ENCODE data around the gene RAE1. TPM values are rescaled to one million over a fixed set of nuclear protein-coding genes. Genes with fewer than 3 reads are reported as not detected.
A peak's percentile ranks its signal among the peaks of the same experiment; 100 is the strongest.

Gene RAE1
- total RNA-seq, 2 donors from 2014 or later = 15.0 to 20.4 TPM

GRCh38 chr20:57391439-57392301, 40.6 kb downstream of the RAE1 start:
- ATAC-seq (ENCODE audit: insufficient number of reproducible peaks, low FRiP score, low read depth) = no peak
- Histone ChIP-seq H3K27ac (peak overlapping the region; percentile 68 to 71), H3K9me3 (no peaks in the 10 kb centered on the region), H3K27me3 (replicated peaks; ENCODE audit: insufficient read depth) (no peaks in the 10 kb centered on the region), H3K36me3 (no peaks in the 10 kb centered on the region), H3K4me3 (peak overlapping the region; percentile 84), H3K4me1 (ENCODE audit: control insufficient read depth in 1 of 2, low read depth in 2 of 2) (peaks cover 27 to 53% of the 10 kb centered on the region in 2 donors)
- no peak for TF ChIP-seq CTCF (IDR thresholded peaks at IDR 0.05)
- DNase-seq (ENCODE audit: low spot score) = no peak

GRCh38 chr20:57392512-57393271, 41.6 kb downstream of the RAE1 start:
- no peak for DNase-seq (ENCODE audit: low spot score)
- no peaks in the 10 kb centered on the region for H3K27me3 ChIP-seq (replicated peaks; ENCODE audit: insufficient read depth)
- H3K4me1 ChIP-seq (ENCODE audit: control insufficient read depth in 1 of 2, low read depth in 2 of 2) = peaks cover 30 to 64% of the 10 kb centered on the region in 2 donors
- H3K36me3 ChIP-seq = no peaks in the 10 kb centered on the region
- no peak for TF ChIP-seq CTCF (IDR thresholded peaks at IDR 0.05)
- no peaks in the 10 kb centered on the region for H3K9me3 ChIP-seq
- ATAC-seq (ENCODE audit: insufficient number of reproducible peaks, low FRiP score, low read depth) = no peak
- peak overlapping the region; percentile 84 for H3K4me3 ChIP-seq
- peak overlapping the region; percentile 68 to 71 for H3K27ac ChIP-seq

- TF ChIP-seq CTCF (IDR thresholded peaks at IDR 0.05) = no peak
- no peak for ATAC-seq (ENCODE audit: insufficient number of reproducible peaks, low FRiP score, low read depth)
- Histone ChIP-seq H3K4me3 (peak overlapping the region; percentile 84), H3K4me1 (ENCODE audit: control insufficient read depth in 1 of 2, low read depth in 2 of 2) (peaks cover 38 to 72% of the 10 kb centered on the region in 2 donors), H3K9me3 (no peaks in the 10 kb centered on the region), H3K36me3 (no peaks in the 10 kb centered on the region), H3K27me3 (replicated peaks; ENCODE audit: insufficient read depth) (no peaks in the 10 kb centered on the region), H3K27ac (peak overlapping the region in 1 of 2 donors; percentile 88)
- DNase-seq (ENCODE audit: low spot score) = no peak
These were observed 42.5 kb downstream of the RAE1 start for GRCh38 chr20:57393321-57394120.

GRCh38 chr20:57394121-57395082, 43.3 kb downstream of the RAE1 start:
- DNase-seq (ENCODE audit: low spot score) = no peak
- peaks cover 47 to 79% of the 10 kb centered on the region in 2 donors for H3K4me1 ChIP-seq (ENCODE audit: control insufficient read depth in 1 of 2, low read depth in 2 of 2)
- H3K27me3 ChIP-seq (replicated peaks; ENCODE audit: insufficient read depth) = no peaks in the 10 kb centered on the region

More at GRCh38 chr20:57394121-57395082, 43.3 kb downstream of the RAE1 start:
- Histone ChIP-seq H3K36me3 (no peaks in the 10 kb centered on the region), H3K9me3 (no peaks in the 10 kb centered on the region), H3K27ac (peak overlapping the region; percentile 77 to 88), H3K4me3 (no peak overlapping the region)
- ATAC-seq (ENCODE audit: insufficient number of reproducible peaks, low FRiP score, low read depth) = no peak
- no peak for TF ChIP-seq CTCF (IDR thresholded peaks at IDR 0.05)
